WERI-Rb-1 (cell line): ENCODE results near the gene VMP1.

Experiments used
- DNase-seq: peaks from one replicate; pipeline ENCODE4 v3.0.0-alpha.2; 2020
- H3K27ac ChIP-seq: fragments of 250-450 bp; sonication (Bioruptor Pico); 2 replicates; pipeline ENCODE4 v1.5.1; 2020; ENCODE audit warnings: mild to moderate bottlenecking, moderate library complexity
- H3K27me3 ChIP-seq: fragments of 250-450 bp; sonication (Bioruptor Pico); 2 replicates; pipeline ENCODE4 v1.5.1; 2021; ENCODE audit warnings: mild to moderate bottlenecking, low read depth, moderate library complexity; ENCODE audit not compliant: insufficient read depth, severe bottlenecking
- H3K36me3 ChIP-seq: fragments of 250-450 bp; sonication (Bioruptor Pico); 2 replicates; pipeline ENCODE4 v1.5.1; 2020; ENCODE audit warnings: mild to moderate bottlenecking, moderate library complexity
- H3K4me3 ChIP-seq: 2 replicates; pipeline ENCODE4 v1.5.1; 2011; ENCODE audit warnings: low read depth, mild to moderate bottlenecking, control low read depth, low read length
- H3K9me3 ChIP-seq: fragments of 250-450 bp; sonication (Bioruptor Pico); 2 replicates; pipeline ENCODE4 v1.5.1; 2021; ENCODE audit warnings: mild to moderate bottlenecking, moderate library complexity; ENCODE audit not compliant: severe bottlenecking
- TF ChIP-seq, protein P1 (sequence below): IDR thresholded peaks from 2 replicates; pipeline ENCODE4 v1.5.1; 2011; ENCODE audit warnings: low read depth, mild to moderate bottlenecking, control low read depth, inconsistent platforms, low read length

VMP1 gene

DNA sequence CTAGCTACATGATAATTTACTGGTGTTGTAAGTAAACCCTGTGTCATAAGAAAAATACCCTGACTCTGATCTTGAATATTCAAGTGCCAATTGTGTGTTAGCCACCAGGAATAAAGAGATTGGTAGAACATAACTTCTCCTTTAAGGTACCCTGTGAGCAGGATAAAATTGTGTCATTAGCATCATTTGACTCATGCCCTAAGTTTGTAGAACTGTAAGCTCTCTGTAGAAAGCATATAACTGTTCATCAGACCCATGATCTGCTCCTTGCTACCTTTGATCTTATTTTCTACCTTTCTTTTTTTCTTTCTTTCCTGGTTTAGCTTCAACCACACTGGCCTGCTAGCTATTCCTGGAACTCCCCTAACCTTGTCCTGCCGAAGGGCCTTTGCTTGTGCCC, 36.1 kb upstream of the VMP1 start:
- H3K4me3 ChIP-seq = no peak overlapping the region
- peaks cover 86% of the 10 kb centered on the region for H3K36me3 ChIP-seq
- no peaks in the 10 kb centered on the region for H3K27me3 ChIP-seq
- H3K27ac ChIP-seq = no peak overlapping the region
- H3K9me3 ChIP-seq = no peaks in the 10 kb centered on the region
- no peak for DNase-seq
- TF ChIP-seq, protein P1, sequence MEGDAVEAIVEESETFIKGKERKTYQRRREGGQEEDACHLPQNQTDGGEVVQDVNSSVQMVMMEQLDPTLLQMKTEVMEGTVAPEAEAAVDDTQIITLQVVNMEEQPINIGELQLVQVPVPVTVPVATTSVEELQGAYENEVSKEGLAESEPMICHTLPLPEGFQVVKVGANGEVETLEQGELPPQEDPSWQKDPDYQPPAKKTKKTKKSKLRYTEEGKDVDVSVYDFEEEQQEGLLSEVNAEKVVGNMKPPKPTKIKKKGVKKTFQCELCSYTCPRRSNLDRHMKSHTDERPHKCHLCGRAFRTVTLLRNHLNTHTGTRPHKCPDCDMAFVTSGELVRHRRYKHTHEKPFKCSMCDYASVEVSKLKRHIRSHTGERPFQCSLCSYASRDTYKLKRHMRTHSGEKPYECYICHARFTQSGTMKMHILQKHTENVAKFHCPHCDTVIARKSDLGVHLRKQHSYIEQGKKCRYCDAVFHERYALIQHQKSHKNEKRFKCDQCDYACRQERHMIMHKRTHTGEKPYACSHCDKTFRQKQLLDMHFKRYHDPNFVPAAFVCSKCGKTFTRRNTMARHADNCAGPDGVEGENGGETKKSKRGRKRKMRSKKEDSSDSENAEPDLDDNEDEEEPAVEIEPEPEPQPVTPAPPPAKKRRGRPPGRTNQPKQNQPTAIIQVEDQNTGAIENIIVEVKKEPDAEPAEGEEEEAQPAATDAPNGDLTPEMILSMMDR = no peak

DNA sequence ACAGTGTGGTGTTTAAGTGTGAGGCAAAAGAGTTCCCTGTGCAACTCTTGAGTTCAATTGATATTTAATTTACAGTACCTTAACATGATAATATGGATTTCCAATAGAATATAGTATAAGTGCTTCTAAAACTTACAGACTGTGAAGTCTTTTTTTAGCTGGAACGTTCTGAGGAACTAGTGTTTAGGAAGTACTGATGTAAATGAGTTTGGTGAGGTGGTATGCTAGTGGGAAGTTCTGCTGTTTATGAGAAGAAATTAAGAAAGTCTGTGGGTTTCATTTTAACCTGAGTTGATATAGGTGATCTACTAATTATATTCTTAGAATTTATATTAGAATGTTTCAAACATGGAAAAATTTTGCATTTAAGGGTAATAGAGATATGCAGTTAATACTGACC, 32.2 kb upstream of the VMP1 start:
- Histone ChIP-seq H3K36me3 (peaks cover 88% of the 10 kb centered on the region), H3K27me3 (no peaks in the 10 kb centered on the region), H3K9me3 (no peaks in the 10 kb centered on the region), H3K4me3 (no peak overlapping the region), H3K27ac (no peak overlapping the region)
- TF ChIP-seq, protein P1 = no peak
- DNase-seq = no peak

DNA sequence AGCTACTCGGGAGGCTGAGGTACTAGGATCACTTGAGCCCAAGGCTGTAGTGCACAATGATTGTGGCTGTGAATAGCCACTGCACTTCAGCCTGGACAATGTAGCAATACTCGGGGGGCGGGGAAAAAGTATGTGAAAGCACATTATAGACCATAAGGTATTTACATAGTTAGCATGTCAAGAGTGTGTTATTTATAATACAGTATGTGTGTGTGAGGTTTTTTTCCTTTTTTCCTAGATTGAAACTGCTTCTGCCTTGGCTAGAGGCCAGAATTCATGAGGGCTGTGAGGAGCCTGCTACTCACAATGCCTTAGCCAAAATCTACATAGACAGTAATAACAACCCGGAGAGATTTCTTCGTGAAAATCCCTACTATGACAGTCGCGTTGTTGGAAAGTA, 30.7 kb upstream of the VMP1 start:
- Histone ChIP-seq H3K36me3 (peaks cover 89% of the 10 kb centered on the region), H3K27me3 (no peaks in the 10 kb centered on the region)
- TF ChIP-seq, protein P1 = no peak

DNA sequence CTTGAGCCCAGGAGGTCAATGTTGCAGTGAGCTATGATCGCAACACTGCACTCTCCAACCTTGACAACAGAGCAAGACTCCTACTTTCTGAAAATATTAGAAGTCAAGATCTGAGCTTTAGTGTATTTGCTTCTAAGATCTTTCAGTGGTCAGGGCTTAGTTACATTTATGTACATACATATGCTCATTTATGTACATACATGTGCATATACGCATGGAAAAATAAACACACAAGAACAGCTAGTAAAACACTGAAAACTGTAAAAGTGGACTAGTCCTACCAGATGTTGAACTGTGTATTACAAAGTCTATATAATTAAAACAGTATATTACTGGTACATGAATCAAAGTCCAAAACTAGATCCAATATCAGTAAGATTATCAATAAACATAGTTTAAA, 28.5 kb upstream of the VMP1 start:
- Histone ChIP-seq H3K27me3 (no peaks in the 10 kb centered on the region), H3K36me3 (peaks cover 99% of the 10 kb centered on the region), H3K9me3 (no peaks in the 10 kb centered on the region), H3K27ac (no peak overlapping the region), H3K4me3 (no peak overlapping the region)
- TF ChIP-seq, protein P1 = no peak
- no peak for DNase-seq

More for the DNA sequence above, 30.7 kb upstream of the VMP1 start:
- Histone ChIP-seq H3K9me3 (no peaks in the 10 kb centered on the region), H3K4me3 (no peak overlapping the region), H3K27ac (no peak overlapping the region)
- no peak for DNase-seq

DNA sequence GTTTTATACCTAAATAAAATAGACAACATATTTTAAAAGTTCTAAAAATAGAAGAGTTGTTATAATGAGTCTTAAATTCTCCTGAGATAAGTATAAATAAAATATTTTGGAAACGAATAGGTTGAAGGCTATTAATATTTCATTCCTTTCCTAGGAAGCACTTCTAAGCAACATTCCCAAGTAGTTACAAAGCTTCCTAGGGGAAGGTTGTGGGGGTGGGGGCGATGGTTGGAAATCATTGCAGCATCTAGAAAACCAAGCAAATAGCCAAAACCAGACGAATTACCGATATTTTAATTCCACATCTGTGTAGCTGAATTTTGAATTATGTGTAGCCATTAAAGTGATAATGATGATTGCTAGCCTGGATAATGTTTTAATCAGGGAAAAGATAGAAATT, 27.1 kb upstream of the VMP1 start:
- TF ChIP-seq, protein P1 = no peak
- DNase-seq = no peak

DNA sequence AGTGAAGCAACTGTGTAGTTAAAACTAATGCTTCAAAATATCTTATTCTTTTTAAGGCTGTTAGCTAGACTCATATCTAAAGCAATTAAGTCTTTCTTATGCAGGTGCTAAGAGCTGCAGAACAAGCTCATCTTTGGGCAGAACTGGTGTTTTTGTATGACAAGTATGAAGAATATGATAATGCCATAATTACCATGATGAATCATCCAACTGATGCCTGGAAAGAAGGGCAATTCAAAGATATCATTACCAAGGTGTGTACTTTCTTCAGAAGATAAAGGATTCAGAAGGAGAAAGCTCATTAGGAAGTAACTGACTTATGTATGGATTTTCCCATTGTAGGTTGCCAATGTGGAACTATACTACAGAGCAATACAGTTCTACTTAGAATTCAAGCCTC, 24.2 kb upstream of the VMP1 start:
- TF ChIP-seq, protein P1 = no peak
- Histone ChIP-seq H3K9me3 (no peaks in the 10 kb centered on the region), H3K27ac (no peak overlapping the region)

More for the DNA sequence above, 27.1 kb upstream of the VMP1 start:
- Histone ChIP-seq H3K4me3 (no peak overlapping the region), H3K9me3 (no peaks in the 10 kb centered on the region), H3K27me3 (no peaks in the 10 kb centered on the region), H3K27ac (no peak overlapping the region), H3K36me3 (peaks cover 100% of the 10 kb centered on the region)

More for the DNA sequence above, 24.2 kb upstream of the VMP1 start:
- Histone ChIP-seq H3K4me3 (no peak overlapping the region), H3K36me3 (peaks cover 99% of the 10 kb centered on the region), H3K27me3 (no peaks in the 10 kb centered on the region)
- DNase-seq = no peak
